ENCODE measurements around the gene PGAP2.
"Not testable (repeated sequence)": the region's sequence is repeated elsewhere in the genome, so short reads cannot be mapped to it uniquely, and the experiment has no call there.

Gene PGAP2

GRCh38 chr11:3854977-3855807 lies 46.8 kb downstream of the PGAP2 start, which contains the start of gene STIM1:
TSS of gene STIM1 (plus strand) at chr11:3855664. CDS start at chr11:3856271, 607 bp downstream.
- peak; percentile 99 for DNase-seq (ENCODE audit: low spot score)

- peak; percentile 68 for DNase-seq (ENCODE audit: low spot score)
These were observed 47.6 kb downstream of the PGAP2 start for GRCh38 chr11:3855808-3856491.

GRCh38 chr11:3856856-3857553 lies 48.6 kb downstream of the PGAP2 start:
- DNase-seq (ENCODE audit: low spot score), result no peak

- DNase-seq (ENCODE audit: low spot score), result no peak
These were observed 49.3 kb downstream of the PGAP2 start for GRCh38 chr11:3857628-3858027.

GRCh38 chr11:3859373-3859881 lies 51.1 kb downstream of the PGAP2 start:
- no peak for DNase-seq (ENCODE audit: low spot score)

GRCh38 chr11:3860375-3860774 lies 52.0 kb downstream of the PGAP2 start:
- DNase-seq (ENCODE audit: low spot score), result no peak

GRCh38 chr11:3860898-3861393 lies 52.6 kb downstream of the PGAP2 start:
- not testable (repeated sequence) for DNase-seq (ENCODE audit: low spot score)

- no peak for DNase-seq (ENCODE audit: low spot score)
These were observed 53.3 kb downstream of the PGAP2 start for GRCh38 chr11:3861683-3862082.

- no peak for DNase-seq (ENCODE audit: low spot score)
These were observed 57.2 kb downstream of the PGAP2 start for GRCh38 chr11:3865388-3866193.

GRCh38 chr11:3866206-3866605 lies 57.8 kb downstream of the PGAP2 start:
- no peak for DNase-seq (ENCODE audit: low spot score)

GRCh38 chr11:3866836-3867208 lies 58.5 kb downstream of the PGAP2 start:
- DNase-seq (ENCODE audit: low spot score), result no peak

- no peak for DNase-seq (ENCODE audit: low spot score)
These were observed 59.1 kb downstream of the PGAP2 start for GRCh38 chr11:3867209-3868091.

GRCh38 chr11:3873712-3874349 lies 65.5 kb downstream of the PGAP2 start:
- DNase-seq (ENCODE audit: low spot score), result no peak

All from ecto neural progenitor cell (in vitro differentiated cells).